Hematopoietic multipotent progenitor cell treated with erythropoietin and hydrocortisone succinate and interleukin-3 and kit ligand, for 8 days (in vitro differentiated cells): ENCODE measurements around the gene CACNB1.

Source experiments
- DNase-seq: peaks from one replicate; pipeline ENCODE4 v3.0.0-alpha.2; 2015

CACNB1 gene

DNA sequence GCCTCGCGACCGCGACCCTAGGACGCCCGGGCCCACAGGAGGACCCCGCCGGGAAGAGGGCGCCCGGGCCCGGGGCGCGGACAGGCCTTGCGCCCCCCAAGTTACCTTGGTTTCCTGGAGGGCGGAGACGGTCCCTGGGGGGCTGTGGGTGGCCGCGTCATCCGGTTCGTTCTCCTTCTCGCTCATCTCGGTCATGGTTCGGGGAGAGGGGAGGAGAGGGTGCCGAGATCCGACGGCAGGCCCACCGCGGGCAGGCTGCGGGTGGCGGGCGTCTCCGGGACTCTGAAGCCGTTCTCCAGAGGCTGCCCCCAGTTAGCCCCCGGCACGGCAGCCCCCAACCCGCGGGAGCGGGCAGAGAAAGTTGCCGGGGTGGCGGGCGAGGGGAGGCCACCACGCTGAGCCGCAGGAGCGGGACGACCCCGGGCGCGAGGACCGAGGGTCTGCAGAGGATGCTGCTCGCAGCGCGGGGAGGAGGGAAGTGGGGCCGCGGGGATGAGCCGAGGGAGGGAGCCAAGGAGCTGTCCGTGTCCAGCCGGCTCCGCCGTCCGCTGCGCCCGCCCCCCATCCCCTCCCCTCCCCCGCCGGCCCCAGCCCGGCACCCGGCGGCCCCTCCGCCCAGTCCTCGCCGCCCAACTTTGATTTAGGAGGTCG lies 28.0 kb upstream of the CACNB1 start, which contains the start of gene STAC2:
TSS of gene STAC2 (minus strand) at position 638 of the 651 bp plus-strand sequence. CDS start at position 195, 443 bp downstream.
- DNase-seq, result no peak

DNA sequence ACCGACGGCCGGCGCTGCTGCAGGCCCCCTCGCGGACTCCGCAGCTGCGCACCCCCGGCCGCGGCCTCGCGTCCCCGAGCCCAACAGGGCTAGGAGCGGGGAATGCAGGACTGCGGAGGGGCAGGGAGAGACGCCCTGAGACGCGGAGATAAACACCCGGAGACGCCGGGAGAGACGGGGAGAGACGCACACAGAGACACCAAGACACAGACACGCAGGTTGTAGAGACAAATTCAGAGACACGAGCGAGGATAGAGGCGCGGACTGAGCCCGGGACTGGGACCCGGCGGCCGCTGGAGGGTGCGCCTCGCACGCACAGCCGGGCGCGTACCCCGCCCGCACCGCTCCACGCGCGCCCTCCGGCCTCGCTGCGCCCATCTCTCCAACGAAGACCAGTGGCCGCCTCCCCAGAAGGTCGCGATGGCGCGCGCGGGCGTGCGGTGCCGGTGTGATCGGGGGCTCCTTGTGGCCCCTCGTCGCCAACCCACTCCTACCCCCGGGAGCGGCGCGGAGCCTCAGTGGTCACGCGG lies 27.4 kb upstream of the CACNB1 start:
- DNase-seq, result no peak

DNA sequence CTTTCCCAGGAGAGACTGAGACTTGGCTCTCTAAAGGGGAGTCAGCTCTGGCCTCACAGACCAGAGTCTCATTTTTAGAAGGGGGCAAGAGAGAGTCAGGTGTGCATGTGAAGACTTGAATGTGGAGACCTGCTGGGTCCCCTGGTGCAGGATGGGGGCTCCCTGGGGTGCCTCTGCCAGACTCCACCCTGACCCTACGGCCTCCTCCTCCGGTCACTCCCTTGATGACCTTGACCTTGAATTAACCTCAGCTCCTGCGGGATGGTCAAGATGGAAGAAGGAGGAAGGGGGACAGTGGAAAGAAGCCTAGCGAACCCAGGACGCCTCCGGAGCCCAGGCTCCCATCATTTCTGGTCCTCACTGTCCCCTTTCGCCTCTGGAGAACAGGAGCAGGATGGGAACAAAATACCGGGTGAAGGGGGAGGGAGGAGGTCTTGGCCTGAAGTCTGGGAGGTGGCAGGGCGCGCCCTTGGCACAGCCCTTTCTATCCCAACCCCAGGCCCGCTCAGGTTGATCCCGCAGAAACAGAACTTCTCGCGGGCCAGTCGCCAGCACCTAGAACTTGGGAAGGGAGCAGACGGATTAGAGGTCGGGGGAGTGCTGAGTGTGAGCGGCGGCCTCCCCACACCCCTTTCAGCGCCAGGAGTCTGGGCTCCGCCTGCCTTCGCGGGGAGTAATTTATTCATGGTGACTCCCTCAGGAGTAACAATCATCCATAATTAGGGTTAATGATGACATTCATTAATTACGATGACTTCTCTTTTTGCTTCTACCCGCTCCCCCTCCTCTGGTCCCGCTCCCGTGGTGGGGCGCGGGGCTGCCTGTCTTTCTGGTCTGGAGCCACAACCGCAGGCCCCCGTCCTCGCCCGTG lies 26.7 kb upstream of the CACNB1 start:
- no peak for DNase-seq

DNA sequence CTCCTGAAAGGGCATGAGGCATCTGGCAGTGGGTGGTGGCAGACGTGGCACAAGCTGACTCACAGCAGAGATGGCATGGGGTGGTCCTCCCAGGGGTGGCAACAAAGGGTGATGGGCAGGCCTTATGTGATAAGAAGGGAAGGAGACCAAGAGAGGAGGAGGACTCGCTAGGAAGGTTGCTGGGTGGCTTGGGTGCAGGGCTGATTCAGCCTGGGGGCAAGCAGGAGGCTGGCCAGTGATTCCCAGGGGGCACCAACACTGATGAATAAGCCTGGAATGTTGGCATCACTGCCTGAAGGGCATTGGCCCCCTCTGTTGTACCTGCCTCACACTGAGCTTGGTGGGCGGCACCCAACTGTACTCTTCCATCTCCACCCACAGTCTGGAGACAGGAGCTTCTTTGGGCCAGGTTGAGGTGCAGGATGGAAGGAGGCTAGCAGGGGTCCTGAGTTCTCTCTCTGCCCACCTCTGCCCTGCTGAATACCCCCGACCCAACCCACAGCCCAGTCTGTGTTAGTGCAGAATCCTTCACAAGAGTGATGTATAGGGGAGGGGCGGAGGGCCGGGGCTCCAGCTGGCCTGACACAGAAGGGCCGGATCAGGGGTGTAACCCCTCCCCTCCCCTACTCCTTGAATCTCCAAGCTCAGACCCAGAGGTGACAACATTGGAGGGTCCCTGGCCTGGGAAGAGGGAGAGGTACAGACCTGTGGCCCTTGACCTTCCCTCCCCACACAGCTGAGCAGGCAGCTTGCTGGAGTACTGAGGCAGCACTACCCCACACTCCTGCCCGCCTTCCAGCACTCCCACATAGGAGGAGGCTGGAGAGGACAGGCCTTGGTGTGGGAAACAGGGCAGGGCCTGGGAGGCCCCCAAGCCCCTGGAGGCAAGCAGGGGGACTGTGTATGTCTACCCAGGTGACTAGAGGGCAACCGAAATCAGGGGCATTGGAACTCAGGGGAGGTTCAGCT lies 25.7 kb upstream of the CACNB1 start:
- DNase-seq, result no peak

DNA sequence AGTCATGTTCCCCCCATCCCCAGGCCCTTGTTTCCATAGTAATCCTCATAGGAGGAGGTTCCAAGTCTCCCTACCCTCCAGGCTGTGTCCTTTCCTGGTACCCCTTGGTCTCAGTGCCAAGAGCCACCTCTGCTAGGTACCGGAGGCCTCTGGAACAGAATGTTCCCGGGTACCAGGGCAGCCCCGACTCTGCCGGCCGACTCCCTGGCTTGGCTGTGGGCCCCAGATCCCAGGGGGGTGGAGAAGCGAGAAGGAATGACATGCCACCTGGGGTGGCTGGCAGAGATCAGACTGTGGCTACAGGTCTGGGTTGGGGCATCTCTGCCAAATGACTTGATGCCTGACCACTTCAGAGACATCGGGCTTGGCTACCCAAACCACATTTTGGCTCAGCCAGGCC lies 24.7 kb upstream of the CACNB1 start:
- no peak for DNase-seq

DNA sequence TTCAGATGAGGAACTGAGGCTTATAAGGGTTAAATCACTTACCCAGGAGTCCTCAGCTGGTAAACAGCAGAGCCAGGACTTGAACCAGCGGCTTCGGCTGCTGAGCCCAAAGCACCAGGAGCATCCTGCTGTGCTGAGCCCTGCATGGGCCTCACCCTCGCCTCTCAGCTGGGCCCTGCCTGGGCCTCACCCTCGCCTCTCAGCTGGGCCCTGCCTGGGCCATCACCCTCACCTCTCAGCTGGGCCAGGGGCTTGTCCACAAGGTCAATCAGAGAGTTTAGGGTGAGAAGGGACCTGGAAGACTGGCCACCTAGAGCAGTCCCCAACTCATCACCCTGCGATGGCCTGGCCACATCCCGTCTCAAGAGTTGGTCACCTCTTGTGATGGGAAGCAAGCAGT lies 24.1 kb upstream of the CACNB1 start:
- no peak for DNase-seq

DNA sequence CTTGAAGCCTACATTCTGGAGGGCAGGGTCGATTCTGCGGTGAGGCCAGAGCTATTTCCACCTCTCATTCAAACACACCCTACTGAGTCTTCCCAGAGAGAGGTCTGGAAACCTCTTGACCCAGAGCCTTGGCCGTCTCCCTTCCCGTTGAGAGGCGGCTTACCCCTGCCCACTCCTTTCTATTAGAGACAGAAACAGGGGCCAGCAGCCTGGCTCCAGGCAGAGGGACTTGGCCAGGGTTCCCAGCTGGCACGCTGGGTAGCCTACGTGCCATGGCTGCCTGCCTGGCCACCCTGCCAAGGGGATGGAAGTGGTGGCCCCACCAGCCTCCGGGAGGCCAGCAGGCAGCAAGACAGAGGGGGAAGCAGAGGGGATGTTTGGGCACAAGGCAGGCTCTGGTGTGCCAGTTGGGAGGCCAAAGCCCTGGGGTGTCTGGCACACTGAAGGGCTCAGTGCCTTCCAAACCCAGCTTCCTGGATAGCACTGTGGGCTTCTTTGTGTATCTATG lies 22.2 kb upstream of the CACNB1 start:
- DNase-seq, result no peak

DNA sequence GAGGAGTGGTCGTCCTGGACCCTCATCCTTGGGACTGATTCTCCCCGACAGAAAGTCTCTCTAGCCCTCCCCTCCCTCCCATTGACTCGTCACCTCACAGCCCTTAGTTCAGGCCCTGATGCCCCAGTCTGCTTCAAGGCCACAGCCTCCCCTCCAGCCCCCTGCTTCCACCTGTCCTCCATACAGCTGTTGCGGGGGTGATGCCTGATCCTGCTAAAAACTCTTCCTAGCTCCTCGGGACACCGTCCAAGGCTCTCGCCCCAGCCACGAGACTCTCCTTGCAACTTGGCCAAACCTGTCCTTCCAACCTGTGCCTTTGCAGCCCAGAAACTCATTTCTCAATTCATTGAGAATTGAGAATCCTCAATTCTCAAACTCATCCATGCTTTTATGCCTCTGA lies 21.4 kb upstream of the CACNB1 start:
- DNase-seq, result no peak

DNA sequence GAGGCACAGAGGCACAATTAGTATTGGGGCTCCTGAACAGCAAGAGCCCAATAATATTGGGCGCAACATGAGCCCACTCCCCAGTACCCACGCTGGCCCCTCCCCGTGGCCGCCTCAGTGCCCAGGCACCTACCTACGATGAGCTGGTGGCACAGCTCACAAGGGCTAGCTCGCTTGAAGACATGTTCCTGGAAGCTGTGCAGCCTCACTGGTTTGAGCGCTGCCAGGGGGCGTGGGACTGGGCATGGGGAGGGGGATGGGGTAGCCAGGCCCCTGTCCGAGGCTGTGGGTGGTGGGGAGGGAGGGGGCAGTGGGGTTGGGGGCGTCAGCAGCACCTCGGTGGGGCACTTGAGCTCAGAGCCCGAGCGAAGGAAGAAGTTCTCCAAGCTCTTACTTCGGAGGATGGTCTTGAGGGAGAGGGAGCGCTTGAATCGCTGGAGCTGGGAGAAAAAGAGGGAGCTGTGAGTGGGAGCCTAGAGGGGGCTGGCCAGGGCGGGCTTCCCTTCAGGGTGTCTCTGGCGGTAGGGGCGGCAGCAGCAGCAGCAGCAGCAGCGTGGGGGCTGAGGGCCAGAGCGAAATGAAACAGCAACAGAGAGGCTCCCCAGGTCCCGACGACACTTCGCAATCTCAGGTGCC lies 20.4 kb upstream of the CACNB1 start:
- DNase-seq, result no peak

DNA sequence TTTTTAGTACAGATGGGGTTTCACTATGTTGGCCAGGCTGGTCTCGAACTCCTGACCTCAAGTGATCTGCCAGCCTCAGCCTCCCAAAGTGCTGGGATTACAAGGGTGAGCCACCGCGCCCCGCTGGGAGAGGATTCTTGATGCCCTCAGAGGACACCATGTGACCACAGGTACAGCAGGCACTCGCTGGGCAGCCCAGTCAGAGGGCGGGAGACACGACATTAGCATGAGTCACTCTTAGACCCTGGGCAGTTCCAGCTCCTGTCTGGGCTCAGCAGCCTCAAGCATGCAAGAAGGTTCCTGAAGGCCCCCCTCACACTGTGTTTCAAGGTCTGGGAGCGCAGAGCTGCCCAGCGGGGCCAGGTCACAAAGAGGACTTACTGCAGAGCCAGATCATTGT lies 16.4 kb upstream of the CACNB1 start:
- DNase-seq, result no peak

DNA sequence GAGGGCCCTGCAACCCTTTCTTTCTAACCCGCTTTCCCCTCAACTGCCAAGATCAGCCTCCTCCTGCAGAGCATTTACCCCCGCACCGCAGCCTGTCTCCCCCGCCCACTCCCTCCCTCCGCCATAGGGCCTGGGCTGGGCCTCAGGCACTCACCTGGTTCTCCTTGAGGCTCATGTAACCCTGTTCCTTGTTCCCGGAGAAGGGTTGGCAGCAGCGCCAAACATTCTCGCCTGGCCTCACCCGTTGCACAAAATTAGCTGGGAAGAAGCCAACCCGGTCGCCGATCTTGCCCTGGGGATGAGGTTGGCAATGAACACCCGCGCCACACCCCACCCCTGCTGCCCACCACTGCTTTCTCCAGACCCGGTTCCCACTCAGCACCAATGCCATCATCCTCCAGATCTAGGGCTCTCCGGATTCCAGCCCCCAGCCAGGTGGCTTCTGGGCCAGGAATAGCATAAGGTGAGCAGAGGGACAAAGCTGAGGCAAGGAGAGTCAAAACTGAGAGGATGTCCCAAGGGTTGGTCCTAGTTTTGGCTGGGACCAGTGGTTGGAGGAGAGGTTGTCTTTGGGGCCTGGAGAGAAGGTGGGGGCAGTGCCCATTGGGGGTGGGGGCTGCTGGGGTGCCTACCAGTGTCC lies 15.5 kb upstream of the CACNB1 start:
- no peak for DNase-seq

DNA sequence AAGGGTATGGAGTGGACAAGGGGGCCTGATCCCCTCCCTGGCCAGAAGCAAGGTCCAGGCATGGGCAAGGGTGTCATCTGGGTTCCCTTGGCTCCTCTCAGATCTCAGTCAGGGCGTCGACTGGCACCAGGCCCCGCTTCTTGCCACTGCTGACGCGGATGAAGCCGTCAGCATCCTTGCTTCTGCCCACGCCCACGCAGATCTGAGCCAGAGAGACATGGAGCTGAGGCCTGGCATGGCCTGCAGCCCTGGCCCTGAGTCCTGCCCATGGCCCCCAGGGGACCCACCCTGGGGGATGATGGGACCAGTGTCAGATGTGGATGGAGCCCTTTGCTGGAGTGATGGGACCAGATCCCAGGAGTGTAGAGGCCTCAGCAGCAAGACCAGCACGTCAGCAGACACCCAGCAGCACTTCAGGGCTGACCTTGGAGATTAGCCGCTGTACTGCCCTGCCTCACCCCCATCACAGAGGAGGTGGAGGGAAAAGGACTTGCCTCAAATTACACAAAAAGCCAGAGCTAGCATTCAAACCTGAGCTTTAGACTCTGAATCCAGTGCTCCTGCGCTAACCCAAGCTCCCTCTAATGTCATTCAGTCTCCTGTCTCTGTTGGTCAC lies 14.8 kb upstream of the CACNB1 start:
- no peak for DNase-seq

DNA sequence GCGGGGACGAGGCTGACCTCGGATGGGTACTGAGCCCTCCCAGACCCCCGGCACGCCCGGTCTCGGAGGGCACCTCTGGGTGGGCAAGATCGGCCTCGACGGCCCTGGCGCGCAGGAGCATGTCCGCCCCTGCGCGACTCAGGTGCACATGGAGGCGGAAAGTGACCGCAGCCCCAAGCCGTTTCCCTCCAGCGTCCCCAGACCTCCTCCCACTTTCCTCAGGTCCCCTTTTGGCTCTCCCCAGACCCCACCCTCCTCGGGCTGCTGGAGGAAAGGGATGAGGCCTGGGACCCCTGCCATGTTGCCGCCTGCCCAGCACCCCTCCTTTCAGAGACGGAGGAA lies 12.6 kb upstream of the CACNB1 start:
- no peak for DNase-seq

DNA sequence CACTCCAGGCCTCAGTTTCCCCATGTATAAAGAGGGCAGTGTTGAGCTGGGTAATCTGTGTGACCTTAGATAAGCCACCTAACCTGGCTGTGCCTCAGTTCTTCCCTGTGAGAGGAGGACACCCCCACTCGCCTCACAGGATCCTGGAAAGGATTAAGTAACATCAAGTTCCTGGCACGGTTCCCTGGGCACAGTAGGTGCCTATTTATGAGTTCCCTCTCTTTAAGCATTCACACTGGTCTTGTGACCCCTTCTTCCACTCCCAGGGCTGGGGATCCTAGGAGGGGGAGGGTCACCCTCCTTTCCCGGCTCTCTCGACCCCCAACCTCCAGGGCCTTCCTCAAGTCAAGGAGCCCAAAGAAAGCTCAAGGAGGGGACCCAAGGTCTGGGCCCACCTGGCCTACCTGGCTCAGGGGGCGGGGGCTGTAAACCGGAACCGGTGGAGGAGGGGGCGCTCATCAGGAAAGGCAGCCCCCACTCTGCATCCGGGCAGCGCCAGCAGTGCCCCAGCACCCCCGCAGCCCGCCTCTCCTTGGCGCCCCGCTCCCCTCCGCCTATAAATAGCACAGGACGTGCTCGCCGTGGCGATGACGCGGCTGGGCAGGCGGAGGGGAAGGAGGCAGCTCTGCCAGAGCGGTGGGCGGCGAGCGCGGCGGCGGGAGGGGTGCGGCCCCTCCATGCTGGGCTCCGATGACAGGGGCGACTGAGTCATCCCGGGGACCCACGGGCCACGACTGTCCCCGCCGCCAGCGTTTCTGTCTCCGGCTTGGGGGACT lies 12.0 kb upstream of the CACNB1 start:
- no peak for DNase-seq

DNA sequence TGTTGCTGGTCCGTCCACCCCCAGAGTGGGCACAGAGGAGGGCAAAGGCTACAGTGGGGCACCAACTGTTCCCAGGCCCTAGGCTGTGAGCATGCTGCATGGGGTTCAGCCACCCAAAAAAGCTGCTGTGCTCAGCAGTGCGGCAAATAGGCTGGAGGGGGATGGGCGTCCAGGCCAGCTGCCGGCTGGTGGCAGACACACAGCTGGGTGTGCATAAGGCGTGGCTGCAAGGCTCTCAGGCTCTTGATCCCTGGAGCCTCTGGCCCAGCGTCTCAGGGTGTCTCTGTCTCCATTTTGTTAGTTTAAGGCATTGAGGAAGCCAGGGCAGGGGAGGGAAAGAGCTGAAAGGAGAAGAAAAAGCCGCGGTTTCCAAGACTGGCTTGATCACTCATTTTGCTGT lies 11.4 kb upstream of the CACNB1 start:
- peak; percentile 25 for DNase-seq

DNA sequence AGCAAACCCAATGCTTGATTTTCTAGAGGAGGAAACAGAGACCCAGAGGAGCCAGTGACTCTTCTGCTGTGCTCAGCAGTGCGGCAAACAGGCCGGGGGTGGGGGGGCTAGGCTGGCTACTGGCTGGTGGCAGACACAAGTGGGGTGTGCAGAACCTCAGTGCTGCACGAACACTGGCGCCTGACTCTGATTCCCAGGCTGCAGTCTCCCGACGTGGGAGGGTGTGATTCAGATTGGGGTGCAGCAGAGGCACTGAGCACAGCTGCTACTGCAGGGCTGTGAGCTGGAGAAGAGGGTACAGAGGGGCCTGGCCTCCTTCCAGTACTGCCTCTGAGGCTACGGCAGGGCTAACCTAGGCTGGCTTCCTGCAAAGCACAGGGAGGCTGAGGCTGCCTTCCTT lies 10.7 kb upstream of the CACNB1 start:
- DNase-seq, result no peak

DNA sequence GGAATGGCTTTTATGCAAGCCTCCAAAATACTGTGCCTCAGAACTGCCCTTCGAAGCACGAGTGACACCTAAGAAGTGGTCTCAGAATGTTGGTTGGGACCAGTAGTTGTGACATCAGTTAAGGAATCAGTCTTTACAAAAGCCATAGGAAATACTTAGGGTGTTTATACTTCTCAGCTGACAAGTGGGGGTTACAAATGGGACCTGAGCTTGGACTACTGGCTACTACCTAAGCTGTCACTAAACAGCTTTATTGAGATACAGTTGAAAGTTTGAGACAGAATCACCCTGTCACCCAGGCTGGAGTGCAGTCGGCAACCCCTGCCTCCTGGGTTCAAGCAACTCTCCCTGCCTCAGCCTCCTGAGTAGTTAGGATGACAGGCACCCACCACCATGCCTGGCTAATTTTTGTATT lies 7.7 kb upstream of the CACNB1 start:
- no peak for DNase-seq

DNA sequence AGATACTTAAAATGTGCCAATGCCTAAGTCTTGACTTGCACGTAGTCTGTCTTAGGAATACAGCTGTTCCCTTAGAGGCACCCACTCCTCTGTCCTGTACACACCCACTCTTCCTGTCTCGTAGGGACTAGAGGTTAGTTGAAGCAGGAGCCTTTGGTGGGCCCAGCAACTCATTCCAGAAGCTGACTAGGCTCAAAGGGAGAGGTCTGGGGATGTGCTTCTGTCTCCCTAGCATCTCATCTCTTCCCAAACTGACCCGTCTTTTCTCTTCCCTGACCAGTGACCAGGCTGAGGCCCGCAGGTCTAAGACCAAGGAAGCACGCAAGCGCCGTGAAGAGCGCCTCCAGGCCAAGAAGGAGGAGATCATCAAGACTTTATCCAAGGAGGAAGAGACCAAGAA lies 6.8 kb upstream of the CACNB1 start:
- DNase-seq, result no peak

DNA sequence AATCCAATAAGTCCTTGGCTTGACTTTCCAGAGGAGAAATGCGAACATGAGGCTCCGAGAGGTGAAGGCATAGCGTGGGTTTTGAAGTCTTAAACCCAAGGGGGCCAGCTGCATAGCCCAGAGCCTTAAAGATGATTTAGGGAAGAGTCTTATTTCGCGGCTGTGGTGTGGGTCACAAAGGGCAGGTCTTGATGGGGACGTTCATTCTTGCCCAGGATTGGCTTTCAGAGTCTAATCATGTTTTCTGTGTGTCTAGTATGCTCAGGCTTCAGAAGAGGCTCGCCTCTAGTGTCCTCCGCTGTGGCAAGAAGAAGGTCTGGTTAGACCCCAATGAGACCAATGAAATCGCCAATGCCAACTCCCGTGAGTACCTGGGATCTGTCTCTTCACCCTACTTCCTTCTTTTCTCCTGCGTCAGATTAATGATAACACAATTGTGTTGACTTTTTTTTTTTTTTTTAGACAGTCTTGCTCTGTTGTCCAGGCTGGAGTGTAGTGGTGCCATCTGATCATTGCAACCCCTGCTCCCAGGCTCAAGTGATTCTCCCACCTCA lies 3.6 kb upstream of the CACNB1 start:
- DNase-seq, result peak; percentile 36
